IMR-90 (cell line): ENCODE data around the gene DIPK1B. TPM values are rescaled to one million over a fixed set of nuclear protein-coding genes. Genes with fewer than 3 reads are reported as not detected.

ENCODE experiments used
- ATAC-seq: fragments of 200-7000 bp; cut with Tn5 transposase; 2 replicates; pipeline ENCODE4 v1.9.1; 2020; ENCODE audit warnings: low read depth, mild to moderate bottlenecking, moderate library complexity
- BruUV-seq: library from RNA; stranded (reverse); fragments of 400-500 nt; replicated peaks from 2 replicates; lab custom pipeline; 2021; lab: Mats Ljungman, UMichigan
- CTCF ChIA-PET: fragments of 300-600 bp; formaldehyde crosslinking; extraction: SDS; loops from one replicate; lab custom pipeline; 2021; ENCODE audit warnings: antibody characterized with exemption; lab: Yijun Ruan, JAX
- POLR2A ChIA-PET: fragments of 300-600 bp; sonication (Branson Sonifier 250); formaldehyde crosslinking; loops from one replicate; lab custom pipeline; 2022; ENCODE audit warnings: antibody characterized with exemption; ENCODE audit not compliant: unreplicated experiment; lab: Charles Lee
- DNase-seq: peaks from one replicate; pipeline ENCODE4 v3.0.0; 2013
- H2AFZ ChIP-seq: replicated peaks from 2 replicates; pipeline ENCODE3; 2013; ENCODE audit warnings: low read length, mild to moderate bottlenecking; ENCODE audit not compliant: poor library complexity
- H2AK5ac ChIP-seq: 2 replicates; pipeline ENCODE4 v1.6.1; 2013; ENCODE audit warnings: low read depth, low read length, inconsistent platforms
- H2AK9ac ChIP-seq: replicated peaks from 2 replicates; pipeline ENCODE3; 2013; ENCODE audit warnings: mild to moderate bottlenecking, low read depth, low read length, moderate library complexity; ENCODE audit not compliant: poor library complexity
- H2BK120ac ChIP-seq: 2 replicates; pipeline ENCODE4 v1.6.1; 2013; ENCODE audit warnings: low read depth, low read length, inconsistent platforms
- H2BK15ac ChIP-seq: 3 replicates; pipeline ENCODE4 v1.6.1; 2013; ENCODE audit warnings: low read depth, low read length, inconsistent platforms
- H2BK20ac ChIP-seq: 2 replicates; pipeline ENCODE4 v1.6.1; 2013; ENCODE audit warnings: low read depth, mild to moderate bottlenecking, inconsistent platforms, low read length, moderate library complexity
- H2BK5ac ChIP-seq: 2 replicates; pipeline ENCODE4 v1.6.1; 2013; ENCODE audit warnings: mild to moderate bottlenecking, low read depth, low read length, inconsistent platforms; ENCODE audit not compliant: poor library complexity, severe bottlenecking
- H3K14ac ChIP-seq: replicated peaks from 2 replicates; pipeline ENCODE4 v1.6.1; 2013; ENCODE audit warnings: low read depth, low read length, inconsistent platforms
- H3K18ac ChIP-seq: 2 replicates; pipeline ENCODE4 v1.6.1; 2013; ENCODE audit warnings: low read depth, low read length, control low read depth
- H3K23ac ChIP-seq: 2 replicates; pipeline ENCODE4 v1.6.1; 2013; ENCODE audit warnings: low read depth, low read length, inconsistent platforms
- H3K27ac ChIP-seq: 2 replicates; pipeline ENCODE4 v1.5.1; 2013; ENCODE audit warnings: mild to moderate bottlenecking, control low read depth, low read length; ENCODE audit not compliant: insufficient read depth
- H3K27me3 ChIP-seq: 2 replicates; pipeline ENCODE4 v1.6.1; 2013; ENCODE audit warnings: low read length; ENCODE audit not compliant: control insufficient read depth, insufficient read depth
- H3K36me3 ChIP-seq: 2 replicates; pipeline ENCODE4 v1.6.1; 2013; ENCODE audit warnings: low read length, mixed read lengths; ENCODE audit not compliant: control insufficient read depth, insufficient read depth
- H3K4ac ChIP-seq: 2 replicates; pipeline ENCODE4 v1.6.1; 2013; ENCODE audit warnings: low read depth, low read length, inconsistent platforms
- H3K4me1 ChIP-seq: 2 replicates; pipeline ENCODE4 v1.6.1; 2013; ENCODE audit warnings: low read length, mixed read lengths; ENCODE audit not compliant: control insufficient read depth, insufficient read depth
- H3K4me2 ChIP-seq: 2 replicates; pipeline ENCODE4 v1.6.1; 2013; ENCODE audit warnings: low read depth, mild to moderate bottlenecking, control low read depth, low read length, moderate library complexity
- H3K4me3 ChIP-seq: 2 replicates; pipeline ENCODE4 v1.5.1; 2013; ENCODE audit warnings: low read depth, mild to moderate bottlenecking, control low read depth, low read length, moderate library complexity; ENCODE audit not compliant: insufficient read depth
- H3K56ac ChIP-seq: 2 replicates; pipeline ENCODE4 v1.6.1; 2013; ENCODE audit warnings: low read length, inconsistent platforms; ENCODE audit not compliant: insufficient read depth; ENCODE audit errors: extremely low read depth
- H3K79me1 ChIP-seq, 2 experiments: 2 replicates each; pipeline ENCODE4 v1.6.1; 2013; ENCODE audit warnings: low read length in 2 of 2, inconsistent platforms in 1 of 2, low read depth in 1 of 2
- H3K9ac ChIP-seq: 2 replicates; pipeline ENCODE4 v1.6.1; 2013; ENCODE audit warnings: low read depth, low read length, control low read depth
- H3K9me1 ChIP-seq: 2 replicates; pipeline ENCODE4 v1.6.1; 2013; ENCODE audit warnings: low read length, inconsistent platforms; ENCODE audit not compliant: insufficient read depth
- H3K9me3 ChIP-seq: 2 replicates; pipeline ENCODE4 v1.6.1; 2013; ENCODE audit warnings: low read length; ENCODE audit not compliant: control insufficient read depth, insufficient read depth
- H4K20me1 ChIP-seq: 2 replicates; pipeline ENCODE4 v1.6.1; 2013; ENCODE audit warnings: low read length, inconsistent platforms; ENCODE audit not compliant: insufficient read depth
- H4K5ac ChIP-seq: 2 replicates; pipeline ENCODE4 v1.6.1; 2013; ENCODE audit warnings: mild to moderate bottlenecking, low read depth, low read length, control low read depth
- H4K8ac ChIP-seq, 2 experiments: 2 replicates each; pipeline ENCODE4 v1.6.1; 2013; ENCODE audit warnings: low read depth in 2 of 2, low read length in 2 of 2, control low read depth in 1 of 2, inconsistent platforms in 1 of 2
- H4K91ac ChIP-seq: 2 replicates; pipeline ENCODE4 v1.6.1; 2013; ENCODE audit warnings: low read depth, low read length, inconsistent platforms; ENCODE audit not compliant: insufficient read depth
- BHLHE40 ChIP-seq: fragments of 150-350 bp; IDR thresholded peaks from 2 replicates; pipeline ENCODE4 v1.6.1; 2016; ENCODE audit warnings: mild to moderate bottlenecking, low read depth, low read length
- CEBPB ChIP-seq: IDR thresholded peaks from 2 replicates; pipeline ENCODE4 v1.6.1; 2012; ENCODE audit warnings: low read depth, low read length, improper control_type of control experiment
- MAZ ChIP-seq: IDR thresholded peaks from 2 replicates; pipeline ENCODE4 v1.6.1; 2012; ENCODE audit warnings: low read depth, mild to moderate bottlenecking, low read length, improper control_type of control experiment, moderate library complexity, borderline replicate concordance
- NFE2L2 ChIP-seq: fragments of 150-350 bp; IDR thresholded peaks from 2 replicates; pipeline ENCODE4 v1.6.1; 2016; ENCODE audit warnings: low read depth, mild to moderate bottlenecking, low read length
- POLR2A ChIP-seq: IDR thresholded peaks from 2 replicates; pipeline ENCODE4 v1.6.1; 2012; ENCODE audit warnings: mild to moderate bottlenecking, low read depth, low read length
- RAD21 ChIP-seq: IDR thresholded peaks from 2 replicates; pipeline ENCODE4 v1.6.1; 2012; ENCODE audit warnings: low read length, improper control_type of control experiment
- RCOR1 ChIP-seq: IDR thresholded peaks from 2 replicates; pipeline ENCODE4 v1.6.1; 2012; ENCODE audit warnings: mild to moderate bottlenecking, low read length, improper control_type of control experiment; ENCODE audit not compliant: insufficient replicate concordance
- USF2 ChIP-seq: fragments of 150-350 bp; IDR thresholded peaks from 2 replicates; pipeline ENCODE4 v1.6.1; 2017; ENCODE audit warnings: mild to moderate bottlenecking, antibody characterized with exemption, low read length, low read depth
- WGBS, 2 experiments: methylation state at CpG; one replicate each; pipeline versions ENCODE4 v1.1.5 to v1.1.7; 2013; ENCODE audit warnings: missing lambda C conversion rate in 2 of 2; ENCODE audit not compliant: insufficient read length in 1 of 2; ENCODE audit errors: extremely low coverage in 2 of 2; 5-methylcytosine and 5-hydroxymethylcytosine counted together
- dilution Hi-C: fragments of 300-500 bp; cut with HindIII; formaldehyde crosslinking; loops from one replicate; pipeline ENCODE4 v1.14.3; 2018; ENCODE audit warnings: low sequenced_read_pairs; ENCODE audit not compliant: unreplicated experiment
- in situ Hi-C: fragments of 300-500 bp; cut with MboI; formaldehyde crosslinking; loops from 3 replicates; pipeline ENCODE4 v1.14.3; 2019; ENCODE audit warnings: low sequenced_read_pairs, inconsistent platforms, mixed read lengths
- intact Hi-C: fragments of 100-400 bp; cut with micrococcal nuclease; formaldehyde crosslinking; loops from 2 replicates; pipeline ENCODE4 v1.10.0; 2022
- polyA plus RNA-seq, 3 experiments: library from polyadenylated mRNA; depleted of rRNA; stranded (reverse); fragments of >200 nt; gene quantifications; 2 replicates each; pipeline ENCODE4 v1.2.3, GENCODE V29; 2012; ENCODE audit warnings: low replicate concordance in 1 of 3
- total RNA-seq: library from RNA; depleted of rRNA; stranded (reverse); fragments of >200 nt; gene quantifications from 2 replicates; pipeline ENCODE4 v1.2.3, GENCODE V29; 2012

DIPK1B gene
- total and polyA plus RNA-seq, 2 of the 4 experiments (the other 2 are of a cell fraction) = 3.4 to 7.1 TPM

GRCh38 chr9:136707011-136707410, 5.4 kb upstream of the DIPK1B start:
- Histone ChIP-seq H2AK9ac (no peak overlapping the region), H3K4ac (no peak overlapping the region), H2BK5ac (no peak overlapping the region), H3K18ac (no peak overlapping the region), H2BK15ac (no peak overlapping the region), H2BK20ac (no peak overlapping the region), H4K5ac (no peak overlapping the region), H3K56ac (no peak overlapping the region), H4K8ac (no peak overlapping the region), H3K14ac (no peak overlapping the region), H3K9ac (no peak overlapping the region), H2BK120ac (no peak overlapping the region), H4K20me1 (no peaks in the 10 kb centered on the region), H3K4me1 (no peaks in the 10 kb centered on the region), H3K23ac (no peak overlapping the region), H3K4me3 (no peak overlapping the region), H2AFZ (no peak overlapping the region), H3K36me3 (no peaks in the 10 kb centered on the region), H2AK5ac (no peak overlapping the region), H3K9me3 (no peaks in the 10 kb centered on the region), H4K91ac (no peak overlapping the region), H3K27ac (no peak overlapping the region), H3K9me1 (no peaks in the 10 kb centered on the region), H3K4me2 (no peak overlapping the region), H3K27me3 (peaks cover 12% of the 10 kb centered on the region; the same call in 1 of the 2 replicates), H3K79me1 (no peaks in the 10 kb centered on the region)
- BruUV-seq = no TSS peak
- DNase-seq (no peak), ATAC-seq (no peak)
- intact Hi-C loops (no loop called here), in situ Hi-C loops (no loop called here), dilution Hi-C loops (no loop called here)
- ChIA-PET POLR2A (no interaction called here), CTCF (no interaction called here)
- no CpG with 5 or more reads among the region's 7 CpGs for WGBS, 2 experiments
- TF ChIP-seq RAD21 = no peak
- no peak for TF ChIP-seq CEBPB
- no peak for TF ChIP-seq NFE2L2
- TF ChIP-seq USF2 = no peak
- TF ChIP-seq BHLHE40 = no peak
- no peak for TF ChIP-seq POLR2A
- no peak for TF ChIP-seq RCOR1
- no peak for TF ChIP-seq MAZ
